Lower leg skin (tissue), 3 donors: ENCODE data around the gene ZNF606.

Experiments used
- CTCF ChIP-seq, 3 donors: fragments of 450-650 bp; IDR thresholded peaks; one replicate each; pipeline ENCODE4 v1.5.1; 2016; ENCODE audit warnings: antibody characterized with exemption in 3 of 3, mild to moderate bottlenecking in 3 of 3, moderate library complexity in 2 of 3
- POLR2A ChIP-seq, 2 donors: fragments of 450-650 bp; IDR thresholded peaks; one replicate each; pipeline ENCODE4 v1.6.1; 2016 to 2017; ENCODE audit warnings: antibody characterized with exemption in 2 of 2, mild to moderate bottlenecking in 1 of 2, moderate library complexity in 1 of 2

- TF ChIP-seq CTCF (IDR thresholded peaks at IDR 0.05) (no peak), POLR2A (IDR thresholded peaks at IDR 0.05) (no peak)
These were observed 49.6 kb upstream of the ZNF606 start for GRCh38 chr19:58052256-58052655.
